K562 (cell line): ENCODE results near the gene PTCH2. TPM values are rescaled to one million over a fixed set of nuclear protein-coding genes. Genes with fewer than 3 reads are reported as not detected.

Experiments used
- CC2D1A ChIP-seq: fragments of 450-650 bp; IDR thresholded peaks from 2 replicates; pipeline ENCODE4 v1.6.1; 2017; ENCODE audit warnings: mild to moderate bottlenecking
- DNMT1 ChIP-seq: fragments of 450-650 bp; IDR thresholded peaks from 2 replicates; pipeline ENCODE4 v1.6.1; 2016; ENCODE audit warnings: antibody characterized with exemption, mild to moderate bottlenecking
- HMG20A ChIP-seq: fragments of 450-650 bp; formaldehyde crosslinking; conservative IDR thresholded peaks from 2 replicates; pipeline ENCODE4 v1.4.0; 2020; ENCODE audit warnings: mild to moderate bottlenecking, mixed read lengths
- KLF16 ChIP-seq: IDR thresholded peaks from 2 replicates; pipeline ENCODE4 v1.6.1; 2016; ENCODE audit warnings: antibody characterized with exemption
- RAD51 ChIP-seq: fragments of 450-650 bp; IDR thresholded peaks from 2 replicates; pipeline ENCODE4 v1.7.1; 2016; ENCODE audit warnings: low read depth, mild to moderate bottlenecking, borderline replicate concordance
- TCFL5 ChIP-seq: fragments of 250-450 bp; sonication (Bioruptor Pico); conservative IDR thresholded peaks from 2 replicates; pipeline ENCODE4 v1.6.1; 2021; ENCODE audit warnings: mild to moderate bottlenecking, moderate library complexity, matching md5 sums
- TEAD2 ChIP-seq: fragments of 450-650 bp; IDR thresholded peaks from 2 replicates; pipeline ENCODE4 v1.6.1; 2016; ENCODE audit warnings: missing genetic modification characterization, control low read depth, missing compliant biosample characterization
- ZNF561 ChIP-seq: fragments of 450-650 bp; formaldehyde crosslinking; conservative IDR thresholded peaks from 2 replicates; pipeline ENCODE4 v1.4.0; 2020; ENCODE audit warnings: mild to moderate bottlenecking, moderate library complexity
- polyA plus RNA-seq, 8 experiments: library from polyadenylated mRNA; depleted of rRNA in 4 of 8; stranded (reverse) in 5 of 8; unstranded in 3 of 8; fragments of >200 nt; fragmentation: Nextera tagmentation in 2 of 8; fragmentation: Illumina TruSeq in 1 of 8; extraction: Ambion mirVana in 2 of 8; extraction: Trizol in 1 of 8; gene quantifications; 2 replicates each; pipeline versions ENCODE4 v1.2.1 to v1.2.3, GENCODE V29; 2011 to 2014; ENCODE audit warnings: inconsistent platforms in 1 of 8, missing spikeins in 1 of 8
- total RNA-seq, 7 experiments: library from RNA; depleted of rRNA in 6 of 7; stranded (reverse); fragments of >200 nt in 6 of 7; fragmentation: Illumina TruSeq in 2 of 7; extraction: Trizol in 2 of 7; gene quantifications; 2 replicates each; pipeline versions ENCODE4 v1.2.1 to v1.2.3, GENCODE V29; 2011 to 2021; ENCODE audit warnings: low replicate concordance in 1 of 7
- TF ChIP-seq, protein P1 (sequence below): fragments of 450-650 bp; IDR thresholded peaks from 2 replicates; pipeline ENCODE4 v1.6.1; 2014; ENCODE audit warnings: low read depth, mild to moderate bottlenecking, moderate library complexity, borderline replicate concordance
- TF ChIP-seq, protein P2 (sequence below), 2 experiments: IDR thresholded peaks; 2 replicates each; pipeline ENCODE4 v1.6.1; 2011; ENCODE audit warnings: borderline replicate concordance in 1 of 2, control low read depth in 1 of 2, low read depth in 1 of 2, low read length in 1 of 2, mild to moderate bottlenecking in 1 of 2, mixed read lengths in 1 of 2, moderate library complexity in 1 of 2; ENCODE audit not compliant: insufficient read depth in 1 of 2, insufficient read length in 1 of 2, poor library complexity in 1 of 2, severe bottlenecking in 1 of 2; ENCODE audit errors: extremely low read depth in 1 of 2
- TF ChIP-seq, protein P3 (sequence below): fragments of 450-650 bp; formaldehyde crosslinking; IDR thresholded peaks from 2 replicates; pipeline ENCODE4 v1.4.0; 2020; ENCODE audit warnings: mild to moderate bottlenecking
- TF ChIP-seq, protein P4 (sequence below), 2 experiments: fragments of 450-650 bp in 1 of 2; sonication (generic) in 1 of 2; formaldehyde crosslinking in 1 of 2; IDR thresholded peaks in 1 of 2; conservative IDR thresholded peaks in 1 of 2; 2 replicates each; pipeline versions ENCODE4 v1.6.1 to v1.8.1; 2016 to 2023; ENCODE audit warnings: mild to moderate bottlenecking in 2 of 2, moderate library complexity in 2 of 2, inconsistent platforms in 1 of 2, missing genetic modification reagents in 1 of 2
- TF ChIP-seq, protein P5 (sequence below): fragments of 250-450 bp; sonication (Bioruptor Pico); IDR thresholded peaks from 2 replicates; pipeline ENCODE4 v1.5.0; 2020; ENCODE audit warnings: mild to moderate bottlenecking
- TF ChIP-seq, protein P6 (sequence below): sonication (generic); formaldehyde crosslinking; IDR thresholded peaks from 2 replicates; pipeline ENCODE4 v1.8.0; 2022; ENCODE audit warnings: mild to moderate bottlenecking, missing genetic modification reagents, borderline replicate concordance
- TF ChIP-seq, protein P7 (sequence below), 2 experiments: fragments of 450-650 bp; IDR thresholded peaks; 2 replicates each; pipeline ENCODE4 v1.6.1; 2016

Gene PTCH2
- total and polyA plus RNA-seq, 9 of the 15 experiments (the other 6 are each of a cell fraction or from before 2014, with no cell fraction given) = 0.15 to 27.3 (median 0.48) TPM; not detected in 1

DNA sequence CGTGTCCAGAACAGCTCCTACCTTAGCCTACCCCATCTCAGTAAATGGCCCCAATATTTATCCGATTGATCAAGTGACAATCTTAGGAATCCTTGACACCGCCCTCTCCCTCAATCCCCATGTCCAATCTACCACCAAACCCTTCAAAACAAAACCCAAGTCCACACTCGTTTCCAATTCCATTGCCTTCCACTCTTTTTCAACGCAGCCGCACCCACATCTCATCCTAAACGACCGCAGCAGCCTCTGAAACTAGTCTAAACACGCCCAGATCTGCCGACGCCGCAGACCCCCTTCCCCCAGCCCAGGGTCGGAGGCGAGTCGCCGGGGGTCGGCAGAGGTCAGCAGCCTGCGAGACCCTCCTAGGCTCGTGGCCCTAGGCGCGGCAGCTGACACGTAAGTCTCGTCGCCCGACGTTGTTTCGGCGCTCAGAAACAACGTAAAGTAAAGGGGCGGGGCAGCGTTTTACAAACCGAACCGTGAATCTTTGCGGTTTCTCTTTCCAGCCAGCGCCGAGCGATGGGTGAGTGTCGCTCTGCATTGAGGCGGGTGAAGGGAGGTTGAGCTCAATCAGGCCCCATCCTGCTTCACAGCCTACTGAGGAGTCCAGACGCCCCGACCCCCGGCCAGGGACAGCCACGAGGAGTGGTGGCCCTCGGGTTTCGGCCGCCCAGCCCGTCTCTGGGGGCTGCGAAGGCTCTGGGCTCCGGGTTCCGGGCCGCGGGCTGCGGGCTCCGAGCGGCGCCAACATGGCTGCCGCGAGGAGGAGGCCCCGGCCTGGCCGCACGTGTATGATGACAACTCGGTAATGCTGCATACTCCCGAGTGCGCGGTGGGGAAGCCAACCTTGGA is 67.7 kb downstream of the PTCH2 start, which contains the start of gene RPS8 (continued):
- TF ChIP-seq, protein P1, sequence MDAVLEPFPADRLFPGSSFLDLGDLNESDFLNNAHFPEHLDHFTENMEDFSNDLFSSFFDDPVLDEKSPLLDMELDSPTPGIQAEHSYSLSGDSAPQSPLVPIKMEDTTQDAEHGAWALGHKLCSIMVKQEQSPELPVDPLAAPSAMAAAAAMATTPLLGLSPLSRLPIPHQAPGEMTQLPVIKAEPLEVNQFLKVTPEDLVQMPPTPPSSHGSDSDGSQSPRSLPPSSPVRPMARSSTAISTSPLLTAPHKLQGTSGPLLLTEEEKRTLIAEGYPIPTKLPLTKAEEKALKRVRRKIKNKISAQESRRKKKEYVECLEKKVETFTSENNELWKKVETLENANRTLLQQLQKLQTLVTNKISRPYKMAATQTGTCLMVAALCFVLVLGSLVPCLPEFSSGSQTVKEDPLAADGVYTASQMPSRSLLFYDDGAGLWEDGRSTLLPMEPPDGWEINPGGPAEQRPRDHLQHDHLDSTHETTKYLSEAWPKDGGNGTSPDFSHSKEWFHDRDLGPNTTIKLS = peak; percentile 99
- TF ChIP-seq HMG20A (CRISPR knock-in tag) = no peak
- TF ChIP-seq, protein P2, sequence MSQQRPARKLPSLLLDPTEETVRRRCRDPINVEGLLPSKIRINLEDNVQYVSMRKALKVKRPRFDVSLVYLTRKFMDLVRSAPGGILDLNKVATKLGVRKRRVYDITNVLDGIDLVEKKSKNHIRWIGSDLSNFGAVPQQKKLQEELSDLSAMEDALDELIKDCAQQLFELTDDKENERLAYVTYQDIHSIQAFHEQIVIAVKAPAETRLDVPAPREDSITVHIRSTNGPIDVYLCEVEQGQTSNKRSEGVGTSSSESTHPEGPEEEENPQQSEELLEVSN (IDR thresholded peaks at IDR 0.05; ENCODE audit: borderline replicate concordance in 1 of 2, extremely low read depth in 1 of 2, insufficient read depth in 1 of 2, insufficient read length in 1 of 2, low read depth in 1 of 2, low read length in 1 of 2, poor library complexity in 1 of 2, severe bottlenecking in 1 of 2) = peak; percentile 54 to 78
- TF ChIP-seq ZNF561 = no peak
- peak; percentile 53; the same call in 1 of the 2 replicates for TF ChIP-seq RAD51
- TF ChIP-seq, protein P3, sequence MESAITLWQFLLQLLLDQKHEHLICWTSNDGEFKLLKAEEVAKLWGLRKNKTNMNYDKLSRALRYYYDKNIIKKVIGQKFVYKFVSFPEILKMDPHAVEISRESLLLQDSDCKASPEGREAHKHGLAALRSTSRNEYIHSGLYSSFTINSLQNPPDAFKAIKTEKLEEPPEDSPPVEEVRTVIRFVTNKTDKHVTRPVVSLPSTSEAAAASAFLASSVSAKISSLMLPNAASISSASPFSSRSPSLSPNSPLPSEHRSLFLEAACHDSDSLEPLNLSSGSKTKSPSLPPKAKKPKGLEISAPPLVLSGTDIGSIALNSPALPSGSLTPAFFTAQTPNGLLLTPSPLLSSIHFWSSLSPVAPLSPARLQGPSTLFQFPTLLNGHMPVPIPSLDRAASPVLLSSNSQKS (CRISPR knock-in tag) = no peak
- TF ChIP-seq, protein P4, sequence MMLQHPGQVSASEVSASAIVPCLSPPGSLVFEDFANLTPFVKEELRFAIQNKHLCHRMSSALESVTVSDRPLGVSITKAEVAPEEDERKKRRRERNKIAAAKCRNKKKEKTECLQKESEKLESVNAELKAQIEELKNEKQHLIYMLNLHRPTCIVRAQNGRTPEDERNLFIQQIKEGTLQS (IDR thresholded peaks at IDR 0.05) = no peak; the same call in 1 of the 2 replicates
- TF ChIP-seq, protein P4 (CRISPR knock-in tag; conservative IDR thresholded peaks at IDR 0.05) = no peak
- TF ChIP-seq TCFL5 (CRISPR knock-in tag) = no peak
- TF ChIP-seq TEAD2 = no peak
- TF ChIP-seq DNMT1 = no peak; the same call in 1 of the 2 replicates
- TF ChIP-seq, protein P5, sequence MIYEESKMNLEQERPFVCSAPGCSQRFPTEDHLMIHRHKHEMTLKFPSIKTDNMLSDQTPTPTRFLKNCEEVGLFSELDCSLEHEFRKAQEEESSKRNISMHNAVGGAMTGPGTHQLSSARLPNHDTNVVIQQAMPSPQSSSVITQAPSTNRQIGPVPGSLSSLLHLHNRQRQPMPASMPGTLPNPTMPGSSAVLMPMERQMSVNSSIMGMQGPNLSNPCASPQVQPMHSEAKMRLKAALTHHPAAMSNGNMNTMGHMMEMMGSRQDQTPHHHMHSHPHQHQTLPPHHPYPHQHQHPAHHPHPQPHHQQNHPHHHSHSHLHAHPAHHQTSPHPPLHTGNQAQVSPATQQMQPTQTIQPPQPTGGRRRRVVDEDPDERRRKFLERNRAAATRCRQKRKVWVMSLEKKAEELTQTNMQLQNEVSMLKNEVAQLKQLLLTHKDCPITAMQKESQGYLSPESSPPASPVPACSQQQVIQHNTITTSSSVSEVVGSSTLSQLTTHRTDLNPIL (CRISPR knock-in tag) = 0 out of 2 replicates have a peak, but pooled peaks have one; percentile 24
- TF ChIP-seq CC2D1A = peak; percentile 69
- TF ChIP-seq, protein P6, sequence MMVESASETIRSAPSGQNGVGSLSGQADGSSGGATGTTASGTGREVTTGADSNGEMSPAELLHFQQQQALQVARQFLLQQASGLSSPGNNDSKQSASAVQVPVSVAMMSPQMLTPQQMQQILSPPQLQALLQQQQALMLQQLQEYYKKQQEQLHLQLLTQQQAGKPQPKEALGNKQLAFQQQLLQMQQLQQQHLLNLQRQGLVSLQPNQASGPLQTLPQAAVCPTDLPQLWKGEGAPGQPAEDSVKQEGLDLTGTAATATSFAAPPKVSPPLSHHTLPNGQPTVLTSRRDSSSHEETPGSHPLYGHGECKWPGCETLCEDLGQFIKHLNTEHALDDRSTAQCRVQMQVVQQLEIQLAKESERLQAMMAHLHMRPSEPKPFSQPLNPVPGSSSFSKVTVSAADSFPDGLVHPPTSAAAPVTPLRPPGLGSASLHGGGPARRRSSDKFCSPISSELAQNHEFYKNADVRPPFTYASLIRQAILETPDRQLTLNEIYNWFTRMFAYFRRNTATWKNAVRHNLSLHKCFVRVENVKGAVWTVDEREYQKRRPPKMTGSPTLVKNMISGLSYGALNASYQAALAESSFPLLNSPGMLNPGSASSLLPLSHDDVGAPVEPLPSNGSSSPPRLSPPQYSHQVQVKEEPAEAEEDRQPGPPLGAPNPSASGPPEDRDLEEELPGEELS (CRISPR knock-in tag) = peak; percentile 94
- TF ChIP-seq KLF16 = no peak
- TF ChIP-seq, protein P7, sequence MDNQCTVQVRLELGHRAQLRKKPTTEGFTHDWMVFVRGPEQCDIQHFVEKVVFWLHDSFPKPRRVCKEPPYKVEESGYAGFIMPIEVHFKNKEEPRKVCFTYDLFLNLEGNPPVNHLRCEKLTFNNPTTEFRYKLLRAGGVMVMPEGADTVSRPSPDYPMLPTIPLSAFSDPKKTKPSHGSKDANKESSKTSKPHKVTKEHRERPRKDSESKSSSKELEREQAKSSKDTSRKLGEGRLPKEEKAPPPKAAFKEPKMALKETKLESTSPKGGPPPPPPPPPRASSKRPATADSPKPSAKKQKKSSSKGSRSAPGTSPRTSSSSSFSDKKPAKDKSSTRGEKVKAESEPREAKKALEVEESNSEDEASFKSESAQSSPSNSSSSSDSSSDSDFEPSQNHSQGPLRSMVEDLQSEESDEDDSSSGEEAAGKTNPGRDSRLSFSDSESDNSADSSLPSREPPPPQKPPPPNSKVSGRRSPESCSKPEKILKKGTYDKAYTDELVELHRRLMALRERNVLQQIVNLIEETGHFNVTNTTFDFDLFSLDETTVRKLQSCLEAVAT (IDR thresholded peaks at IDR 0.05) = peak; percentile 93 to 95
